IPS-20b (cell line): ENCODE measurements around the gene TRIP13.

ENCODE experiments used
- H3K27ac ChIP-seq: one replicate; pipeline ENCODE4 v1.5.1; 2013; ENCODE audit warnings: low read length
- H3K27me3 ChIP-seq: 2 replicates; pipeline ENCODE4 v1.6.1; 2013; ENCODE audit warnings: mild to moderate bottlenecking, low read length, inconsistent platforms; ENCODE audit not compliant: insufficient read depth
- H3K36me3 ChIP-seq: 2 replicates; pipeline ENCODE4 v1.6.1; 2013; ENCODE audit warnings: low read depth, mild to moderate bottlenecking, inconsistent platforms, low read length, moderate library complexity; ENCODE audit not compliant: insufficient read depth
- H3K4me1 ChIP-seq: 2 replicates; pipeline ENCODE4 v1.6.1; 2013; ENCODE audit warnings: mild to moderate bottlenecking, control low read depth, inconsistent platforms, low read length, moderate library complexity; ENCODE audit not compliant: insufficient read depth
- H3K4me3 ChIP-seq: 2 replicates; pipeline ENCODE4 v1.5.1; 2013; ENCODE audit warnings: mild to moderate bottlenecking, low read length, inconsistent platforms
- H3K9ac ChIP-seq: 2 replicates; pipeline ENCODE4 v1.6.1; 2013; ENCODE audit warnings: low read depth, mild to moderate bottlenecking, inconsistent platforms, low read length, moderate library complexity
- H3K9me3 ChIP-seq: 2 replicates; pipeline ENCODE4 v1.6.1; 2013; ENCODE audit warnings: mild to moderate bottlenecking, low read depth, low read length, inconsistent platforms; ENCODE audit not compliant: insufficient read depth

Gene TRIP13

GRCh38 chr5:858726-859125, 34.0 kb upstream of the TRIP13 start:
- Histone ChIP-seq H3K9ac (no peak overlapping the region), H3K9me3 (no peaks in the 10 kb centered on the region), H3K27ac (no peak overlapping the region), H3K4me3 (no peak overlapping the region), H3K36me3 (peaks cover 18% of the 10 kb centered on the region), H3K4me1 (no peaks in the 10 kb centered on the region), H3K27me3 (no peaks in the 10 kb centered on the region)

- H3K9me3 ChIP-seq: no peaks in the 10 kb centered on the region
- no peaks in the 10 kb centered on the region for H3K4me1 ChIP-seq
- H3K27ac ChIP-seq: no peak overlapping the region
- H3K36me3 ChIP-seq: peaks cover 25% of the 10 kb centered on the region
- H3K4me3 ChIP-seq: no peak overlapping the region
- H3K27me3 ChIP-seq: no peaks in the 10 kb centered on the region
- H3K9ac ChIP-seq: no peak overlapping the region
Measured at GRCh38 chr5:859391-859790, 33.3 kb upstream of the TRIP13 start.

GRCh38 chr5:859798-860296, 32.8 kb upstream of the TRIP13 start:
- no peaks in the 10 kb centered on the region for H3K27me3 ChIP-seq
- H3K9me3 ChIP-seq: no peaks in the 10 kb centered on the region
- no peak overlapping the region for H3K27ac ChIP-seq
- no peaks in the 10 kb centered on the region for H3K4me1 ChIP-seq
- no peak overlapping the region for H3K4me3 ChIP-seq
- peaks cover 29% of the 10 kb centered on the region for H3K36me3 ChIP-seq
- no peak overlapping the region for H3K9ac ChIP-seq

- no peak overlapping the region for H3K4me3 ChIP-seq
- no peaks in the 10 kb centered on the region for H3K9me3 ChIP-seq
- H3K4me1 ChIP-seq: no peaks in the 10 kb centered on the region
- no peak overlapping the region for H3K9ac ChIP-seq
- H3K27me3 ChIP-seq: no peaks in the 10 kb centered on the region
- H3K27ac ChIP-seq: no peak overlapping the region
- H3K36me3 ChIP-seq: peaks cover 37% of the 10 kb centered on the region
Measured at GRCh38 chr5:860506-861150, 32.1 kb upstream of the TRIP13 start.

GRCh38 chr5:861442-862366, 31.0 kb upstream of the TRIP13 start:
- Histone ChIP-seq H3K4me3 (no peak overlapping the region), H3K9ac (no peak overlapping the region), H3K27me3 (no peaks in the 10 kb centered on the region), H3K27ac (no peak overlapping the region), H3K36me3 (peaks cover 47% of the 10 kb centered on the region), H3K9me3 (no peaks in the 10 kb centered on the region), H3K4me1 (no peaks in the 10 kb centered on the region)

GRCh38 chr5:862367-863243, 30.1 kb upstream of the TRIP13 start:
- Histone ChIP-seq H3K27me3 (no peaks in the 10 kb centered on the region), H3K27ac (no peak overlapping the region), H3K36me3 (peaks cover 56% of the 10 kb centered on the region), H3K9me3 (no peaks in the 10 kb centered on the region), H3K4me1 (no peaks in the 10 kb centered on the region), H3K4me3 (no peak overlapping the region), H3K9ac (no peak overlapping the region)

- no peaks in the 10 kb centered on the region for H3K4me1 ChIP-seq
- H3K4me3 ChIP-seq: no peak overlapping the region
- H3K9ac ChIP-seq: no peak overlapping the region
- peaks cover 63% of the 10 kb centered on the region for H3K36me3 ChIP-seq
- no peaks in the 10 kb centered on the region for H3K9me3 ChIP-seq
- H3K27me3 ChIP-seq: no peaks in the 10 kb centered on the region
- no peak overlapping the region for H3K27ac ChIP-seq
Measured at GRCh38 chr5:863244-863805, 29.4 kb upstream of the TRIP13 start.

GRCh38 chr5:864492-865167, 28.1 kb upstream of the TRIP13 start:
- H3K36me3 ChIP-seq: peaks cover 76% of the 10 kb centered on the region
- H3K9ac ChIP-seq: no peak overlapping the region
- no peaks in the 10 kb centered on the region for H3K27me3 ChIP-seq
- H3K4me3 ChIP-seq: no peak overlapping the region
- no peaks in the 10 kb centered on the region for H3K9me3 ChIP-seq
- no peak overlapping the region for H3K27ac ChIP-seq
- H3K4me1 ChIP-seq: no peaks in the 10 kb centered on the region

GRCh38 chr5:865168-865521, 27.5 kb upstream of the TRIP13 start:
- H3K27ac ChIP-seq: no peak overlapping the region
- no peaks in the 10 kb centered on the region for H3K27me3 ChIP-seq
- H3K9me3 ChIP-seq: no peaks in the 10 kb centered on the region
- H3K4me1 ChIP-seq: no peaks in the 10 kb centered on the region
- no peak overlapping the region for H3K4me3 ChIP-seq
- H3K9ac ChIP-seq: no peak overlapping the region
- peaks cover 81% of the 10 kb centered on the region for H3K36me3 ChIP-seq

- no peaks in the 10 kb centered on the region for H3K4me1 ChIP-seq
- H3K9me3 ChIP-seq: no peaks in the 10 kb centered on the region
- H3K27me3 ChIP-seq: no peaks in the 10 kb centered on the region
- no peak overlapping the region for H3K4me3 ChIP-seq
- no peak overlapping the region; the same call in 1 of the 2 replicates for H3K9ac ChIP-seq
- H3K36me3 ChIP-seq: peaks cover 87% of the 10 kb centered on the region
- no peak overlapping the region for H3K27ac ChIP-seq
Measured at GRCh38 chr5:865771-866170, 26.9 kb upstream of the TRIP13 start.
